ENCODE measurements around the gene RCAN2.

The RCAN2 gene

GRCh38 chr6:46204880-46205650 lies 286.2 kb downstream of the RCAN2 start:
- DNase-seq, result no peak

DNA sequence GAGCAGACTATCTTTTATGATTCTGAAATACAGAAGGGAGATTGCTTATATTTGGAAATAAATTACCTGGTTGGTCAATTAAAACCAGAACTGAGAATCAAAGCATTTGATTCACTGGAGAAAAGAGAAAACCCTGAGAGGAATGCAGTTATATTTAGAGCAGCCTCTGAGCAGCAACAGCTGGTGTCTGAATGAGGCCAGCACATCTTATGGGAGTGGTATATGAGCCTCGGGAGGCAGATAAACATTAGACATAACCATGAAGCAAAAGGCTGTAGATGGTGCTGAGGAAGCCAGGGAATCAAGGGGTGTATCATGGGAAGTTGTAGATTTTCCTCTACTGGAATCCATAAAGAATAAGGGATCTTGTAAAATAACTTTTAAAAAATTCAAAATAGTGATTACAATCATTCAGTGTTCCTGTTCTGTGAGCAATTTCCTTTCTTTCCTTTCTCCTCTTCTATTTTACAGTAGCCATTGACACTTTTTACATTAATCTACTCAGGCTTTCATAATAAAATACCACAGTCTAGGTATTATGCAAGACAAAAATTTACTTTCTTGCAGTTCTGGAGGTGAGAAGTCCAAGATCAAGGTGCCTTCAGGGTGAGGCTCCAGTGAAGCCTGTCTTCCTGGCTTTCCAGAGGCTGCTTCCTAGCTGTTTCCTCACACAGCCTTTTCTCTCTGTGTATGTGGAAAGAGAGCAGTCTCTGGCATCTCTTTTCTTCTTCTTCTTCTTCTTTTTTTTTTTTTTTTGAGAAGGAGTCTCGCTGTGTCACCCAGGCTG lies 287.7 kb downstream of the RCAN2 start:
- DNase-seq, result no peak

- DNase-seq, result no peak
Observed at GRCh38 chr6:46201702-46202101, 289.5 kb downstream of the RCAN2 start.

GRCh38 chr6:46199387-46199786 lies 291.9 kb downstream of the RCAN2 start:
- DNase-seq, result no peak

- DNase-seq, result no peak
Observed at GRCh38 chr6:46191961-46192360, 299.3 kb downstream of the RCAN2 start.

DNA sequence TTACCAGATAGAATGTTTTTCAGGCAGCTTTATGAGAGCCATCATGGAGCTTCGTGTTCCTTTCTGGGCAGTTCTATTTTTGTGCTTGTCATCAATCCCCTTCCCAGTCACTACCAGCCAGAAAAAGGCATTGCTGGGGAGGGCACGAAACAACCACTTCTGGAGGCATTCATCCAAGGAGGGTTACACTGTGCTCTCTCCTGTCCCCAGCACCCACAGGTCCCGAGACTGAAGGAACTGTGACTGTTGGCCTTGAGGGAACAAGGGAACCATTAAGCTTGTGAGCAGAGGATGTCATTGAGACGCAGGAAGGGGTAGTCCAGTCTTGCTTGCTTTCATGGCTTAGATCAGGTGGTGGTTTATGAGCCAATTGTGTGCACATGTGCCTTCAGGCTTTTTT lies 300.4 kb downstream of the RCAN2 start:
- DNase-seq, result no peak

DNA sequence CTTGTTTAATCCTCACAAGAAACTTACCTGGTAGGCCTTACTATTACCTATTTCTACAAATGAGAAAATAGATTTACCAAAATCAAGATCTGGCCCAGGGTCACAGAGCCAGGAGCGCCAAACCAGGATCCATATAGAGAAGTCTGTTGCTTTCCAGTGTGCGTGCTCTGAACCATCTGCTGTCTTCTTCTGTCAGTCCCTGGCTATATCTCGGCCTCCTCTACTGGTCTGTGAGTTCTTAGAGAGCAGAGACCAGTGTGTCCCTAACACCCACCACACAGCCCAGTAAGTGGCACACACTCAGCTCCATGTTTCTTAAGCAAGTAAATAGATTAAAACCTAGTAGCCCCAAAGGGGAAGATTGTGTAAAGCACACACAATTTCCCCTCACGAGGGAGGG lies 301.5 kb downstream of the RCAN2 start:
- no peak for DNase-seq

GRCh38 chr6:46186583-46186982 lies 304.7 kb downstream of the RCAN2 start:
- no peak for DNase-seq

DNA sequence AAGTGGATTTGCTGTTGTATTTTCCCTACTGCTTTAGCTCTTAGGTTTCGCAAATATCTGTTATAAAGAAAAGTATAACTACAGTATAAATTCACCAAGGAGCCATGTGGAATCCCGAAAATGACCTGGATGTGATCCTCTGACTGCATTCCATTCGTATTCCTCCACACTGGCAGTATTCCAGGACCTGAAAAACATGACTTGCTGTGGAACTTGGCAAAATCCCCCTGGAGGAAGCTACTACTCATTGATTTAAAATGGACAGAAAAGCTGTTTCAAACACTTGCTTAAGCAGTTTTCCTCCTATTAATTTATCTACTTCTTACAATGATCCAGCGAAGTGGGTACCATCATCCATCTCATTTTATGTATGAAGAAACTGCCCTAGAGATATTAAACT lies 307.1 kb downstream of the RCAN2 start:
- no peak for DNase-seq

DNA sequence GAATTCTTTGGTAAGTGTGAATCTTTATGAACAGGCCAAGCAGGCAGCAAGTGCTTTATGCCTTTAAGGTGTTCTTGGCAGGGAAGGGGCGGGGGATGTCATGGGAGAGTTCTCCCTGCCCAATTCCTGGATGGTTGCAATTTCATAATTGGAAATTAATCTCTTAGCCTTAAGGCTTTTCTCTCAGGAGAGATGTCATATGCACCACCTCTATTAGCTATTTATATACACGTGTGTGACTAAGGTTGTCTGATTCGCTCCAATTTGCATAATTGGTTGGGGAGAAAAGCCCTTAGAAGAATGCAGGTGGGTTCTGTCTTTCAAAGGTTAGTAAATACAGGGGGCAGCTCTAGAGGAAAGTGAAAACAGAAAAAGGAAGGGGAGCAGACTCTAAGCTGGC lies 315.3 kb downstream of the RCAN2 start:
- no peak for DNase-seq

DNA sequence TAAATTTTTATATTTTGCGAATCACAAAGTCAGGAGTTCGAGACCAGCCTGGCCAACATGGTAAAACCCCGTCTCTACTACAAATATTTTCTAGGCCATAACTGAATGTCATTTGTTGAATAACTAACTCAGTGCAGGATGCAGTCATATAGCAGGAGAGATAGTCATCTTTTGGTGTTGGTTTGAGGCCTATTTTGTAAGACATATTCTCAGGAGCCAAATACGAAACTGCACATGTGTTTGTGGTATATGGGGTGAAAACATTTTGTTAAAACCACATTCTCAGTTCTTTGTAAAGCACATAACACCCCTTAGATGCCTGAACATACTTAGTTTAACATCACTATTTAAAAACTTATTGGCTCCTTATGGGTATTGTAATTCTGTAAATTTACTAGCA lies 315.8 kb downstream of the RCAN2 start:
- DNase-seq, result no peak

DNA sequence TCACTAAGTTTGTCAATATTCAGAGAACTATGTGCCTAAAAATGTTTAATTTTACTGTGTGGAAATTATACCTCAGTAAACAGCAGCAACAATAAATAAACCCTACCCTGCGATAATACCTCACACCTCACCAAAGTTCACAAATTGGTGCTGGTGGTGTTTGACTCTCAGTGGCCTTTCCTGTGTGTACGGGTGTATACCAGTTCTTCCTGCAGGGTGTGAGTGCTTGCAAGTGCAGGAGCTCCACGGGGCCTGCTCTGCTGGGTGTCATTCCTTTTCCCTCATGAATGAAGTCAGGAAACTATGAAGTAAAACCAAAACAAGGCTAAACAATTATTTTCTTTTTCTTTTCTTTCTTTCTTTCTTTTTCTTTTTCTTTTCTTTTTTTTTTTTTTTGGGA lies 316.3 kb downstream of the RCAN2 start:
- no peak for DNase-seq

DNA sequence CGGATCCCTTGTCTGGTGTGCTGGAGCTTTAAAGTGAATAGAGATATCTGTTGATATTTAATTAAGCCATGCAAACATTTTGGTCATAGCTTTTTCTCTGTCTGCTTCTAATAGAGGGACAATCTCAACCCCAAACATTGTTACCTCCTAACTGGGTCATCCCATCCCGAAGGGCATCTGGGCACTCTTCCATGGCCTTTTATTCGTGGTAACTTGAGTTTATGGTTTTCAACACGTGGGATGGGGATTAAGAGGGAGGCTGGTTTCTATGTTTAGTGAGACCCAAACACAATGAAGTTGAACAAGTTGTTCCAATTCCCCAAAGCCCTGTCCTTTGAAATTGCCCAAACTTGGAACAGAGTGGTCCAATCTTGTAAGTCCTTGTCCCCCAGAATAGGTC lies 319.1 kb downstream of the RCAN2 start:
- no peak for DNase-seq
